Measurements from ENCODE around the gene METAP2. TPM values are rescaled to one million over a fixed set of nuclear protein-coding genes. Genes with fewer than 3 reads are reported as not detected.

Gene METAP2
- total and polyA plus RNA-seq, 4 experiments from 2014 or later: 39.6 to 52.7 (median 47.9) TPM

DNA sequence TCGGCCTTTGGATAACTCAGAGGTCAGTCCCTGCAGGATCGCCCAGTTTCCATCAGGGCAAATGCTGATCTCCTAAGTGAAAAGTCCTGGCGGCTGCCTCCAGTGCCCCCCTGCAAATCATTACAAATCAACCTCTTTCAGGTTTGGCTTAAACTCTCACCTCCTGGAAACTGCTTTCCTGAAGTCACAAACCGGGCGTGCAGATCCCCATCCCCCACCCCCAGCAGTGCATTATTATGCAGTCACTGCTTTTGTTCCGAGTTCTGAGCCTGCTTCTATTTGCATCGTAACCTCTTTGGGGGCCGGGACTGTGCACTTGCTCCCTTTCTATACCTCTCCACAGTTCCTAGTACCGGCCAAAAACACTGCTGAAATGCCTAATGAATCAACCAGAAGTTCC is 77.4 kb downstream of the METAP2 start, which contains the start of gene USP44:
Gene USP44 (minus strand): TSS at position 172 of the 400 bp plus-strand sequence. CDS start 17,220 bp downstream, outside the sequence.
- Histone ChIP-seq H3K27ac (ENCODE audit: low read depth, low read length) (no peak within 1 kb of the TSS), H3K27me3 (ENCODE audit: insufficient read depth, low read length) (no peaks in the 10 kb centered on the region), H3K36me3 (ENCODE audit: insufficient read depth, low read length) (no peaks in the 10 kb centered on the region), H3K9me3 (ENCODE audit: control insufficient read depth in 1 of 2, low read length in 2 of 2) (no peaks in the 10 kb centered on the region), H3K4me1 (ENCODE audit: insufficient read depth, low read length) (peaks cover 13% of the 10 kb centered on the region), H3K4me3 (ENCODE audit: low read length in 2 of 2) (no peak within 1 kb of the TSS)
- H3K4me3 Mint-ChIP-seq: peak within 1 kb of the TSS; percentile 7 to 74 (median 53)
- DNase-seq: no peak
- intact Hi-C loops (cut with micrococcal nuclease): no loop called here
- CTCF ChIA-PET (ENCODE audit: partially characterized antibody): no interaction called here
- H3K4me1 Mint-ChIP-seq: peaks cover 14 to 53% (median 28%) of the 10 kb centered on the region in 4 donors
- peaks cover 0 to 6% (median 2%) of the 10 kb centered on the region in 8 donors for H3K9me3 Mint-ChIP-seq
- H3K27ac Mint-ChIP-seq: peak within 1 kb of the TSS in 5 of 7 donors; percentile 11 to 61 (median 46)
- H3K27me3 Mint-ChIP-seq: peaks cover 6 to 17% of the 10 kb centered on the region in 2 donors
- H3K36me3 Mint-ChIP-seq: peaks cover 0 to 2% of the 10 kb centered on the region in 2 donors
- POLR2A ChIA-PET (ENCODE audit: partially characterized antibody): no interaction called here

DNA sequence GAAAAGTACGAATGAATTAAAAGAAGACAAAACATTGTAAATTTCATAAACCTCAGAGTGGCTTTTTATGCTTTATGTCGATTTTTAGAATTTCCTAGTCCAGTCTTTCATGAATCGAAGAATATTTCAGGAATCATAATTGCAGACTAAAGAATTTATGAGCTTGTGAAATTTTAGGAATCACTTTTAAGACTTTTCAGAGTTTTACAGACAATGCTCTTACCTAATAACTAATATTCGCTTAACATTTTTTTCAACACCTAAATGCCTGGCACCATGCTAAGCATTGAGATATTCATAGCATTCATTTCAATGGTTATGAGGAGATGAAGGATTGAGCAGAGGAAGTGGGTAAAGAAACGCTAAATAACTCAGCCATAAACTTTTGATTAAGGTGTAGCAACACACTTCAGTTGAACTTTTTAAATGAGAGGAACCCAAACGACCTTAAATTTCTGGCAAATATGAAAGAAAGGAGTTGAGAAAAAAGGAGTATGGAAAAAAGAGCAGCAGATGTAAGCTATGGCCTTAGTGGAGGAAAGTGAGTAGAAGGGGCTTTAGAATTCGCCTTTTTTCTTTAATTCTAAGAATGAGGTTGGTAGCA is 78.1 kb downstream of the METAP2 start:
- Histone ChIP-seq H3K4me1 (ENCODE audit: insufficient read depth, low read length) (peaks cover 13% of the 10 kb centered on the region), H3K9me3 (ENCODE audit: control insufficient read depth in 1 of 2, low read length in 2 of 2) (no peaks in the 10 kb centered on the region), H3K27me3 (ENCODE audit: insufficient read depth, low read length) (no peaks in the 10 kb centered on the region), H3K4me3 (ENCODE audit: low read length in 2 of 2) (no peak overlapping the region), H3K27ac (ENCODE audit: low read depth, low read length) (no peak overlapping the region), H3K36me3 (ENCODE audit: insufficient read depth, low read length) (no peaks in the 10 kb centered on the region)
- intact Hi-C loops (cut with micrococcal nuclease): no loop called here
- ChIA-PET CTCF (ENCODE audit: partially characterized antibody) (no interaction called here), POLR2A (ENCODE audit: partially characterized antibody) (no interaction called here)
- Mint-ChIP-seq H3K4me3 (peak overlapping the region; percentile 7 to 74 (median 53)), H3K36me3 (peaks cover 0 to 2% of the 10 kb centered on the region in 2 donors), H3K27me3 (peaks cover 3 to 17% of the 10 kb centered on the region in 2 donors), H3K9me3 (peaks cover 0 to 6% (median 2%) of the 10 kb centered on the region in 8 donors), H3K27ac (peak overlapping the region in 3 of 7 donors; percentile 39 to 61 (median 57)), H3K4me1 (peaks cover 14 to 48% (median 28%) of the 10 kb centered on the region in 4 donors)
- peak in 4 of 5 donors; percentile 2 to 15 (median 13) for DNase-seq

DNA sequence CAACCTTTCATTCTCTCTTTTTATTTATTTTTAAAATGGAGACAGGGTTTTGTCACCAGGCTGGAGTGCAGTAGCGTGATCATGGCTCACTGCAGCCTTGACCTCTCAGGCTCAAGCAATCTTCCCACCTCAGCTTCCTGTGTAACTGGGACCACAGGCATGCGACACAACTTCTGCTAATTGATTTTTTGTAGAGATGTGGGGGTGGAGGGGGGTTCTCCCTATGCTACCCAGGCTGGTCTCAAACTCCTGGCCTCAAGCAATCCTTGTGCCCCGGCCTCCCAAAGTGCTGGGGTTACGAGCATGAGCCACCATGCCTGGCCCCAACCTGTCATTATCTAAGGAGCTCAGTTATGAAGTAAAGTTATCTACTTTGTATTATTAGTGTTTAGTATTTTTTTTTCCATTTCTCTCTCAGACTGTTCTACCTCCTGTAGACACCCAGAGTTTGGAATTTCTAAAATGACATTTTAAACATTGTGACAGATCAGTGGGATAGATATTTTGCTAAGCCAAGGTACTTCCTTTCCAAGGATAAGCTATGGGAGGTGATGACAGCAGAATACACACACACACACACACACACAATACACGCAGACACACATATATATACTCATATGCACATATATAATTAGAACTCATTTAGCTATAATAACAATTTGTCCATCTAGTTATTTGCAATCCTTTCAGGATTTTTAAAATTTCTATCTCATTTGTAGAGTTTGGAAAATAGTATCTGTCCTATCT is 79.4 kb downstream of the METAP2 start:
- Histone ChIP-seq H3K4me3 (ENCODE audit: low read length in 2 of 2) (no peak overlapping the region), H3K36me3 (ENCODE audit: insufficient read depth, low read length) (no peaks in the 10 kb centered on the region), H3K27ac (ENCODE audit: low read depth, low read length) (no peak overlapping the region), H3K9me3 (ENCODE audit: control insufficient read depth in 1 of 2, low read length in 2 of 2) (no peaks in the 10 kb centered on the region), H3K4me1 (ENCODE audit: insufficient read depth, low read length) (peaks cover 4% of the 10 kb centered on the region), H3K27me3 (ENCODE audit: insufficient read depth, low read length) (no peaks in the 10 kb centered on the region)
- Mint-ChIP-seq H3K9me3 (peaks cover 0 to 6% (median 2%) of the 10 kb centered on the region in 8 donors), H3K27me3 (peaks cover 0 to 9% of the 10 kb centered on the region in 2 donors), H3K4me1 (peaks cover 5 to 38% (median 18%) of the 10 kb centered on the region in 4 donors), H3K4me3 (peak overlapping the region in 3 of 8 donors; percentile 17 to 48 (median 38)), H3K36me3 (no peaks in the 10 kb centered on the region), H3K27ac (no peak overlapping the region)
- intact Hi-C loops (cut with micrococcal nuclease): no loop called here
- no peak for DNase-seq
- CTCF ChIA-PET (ENCODE audit: partially characterized antibody): interaction anchor here (1.8 kb wide), 1 partner anchor 19 kb away, joined by 4 read pairs; no protein-coding TSS in a partner anchor
- POLR2A ChIA-PET (ENCODE audit: partially characterized antibody): no interaction called here

DNA sequence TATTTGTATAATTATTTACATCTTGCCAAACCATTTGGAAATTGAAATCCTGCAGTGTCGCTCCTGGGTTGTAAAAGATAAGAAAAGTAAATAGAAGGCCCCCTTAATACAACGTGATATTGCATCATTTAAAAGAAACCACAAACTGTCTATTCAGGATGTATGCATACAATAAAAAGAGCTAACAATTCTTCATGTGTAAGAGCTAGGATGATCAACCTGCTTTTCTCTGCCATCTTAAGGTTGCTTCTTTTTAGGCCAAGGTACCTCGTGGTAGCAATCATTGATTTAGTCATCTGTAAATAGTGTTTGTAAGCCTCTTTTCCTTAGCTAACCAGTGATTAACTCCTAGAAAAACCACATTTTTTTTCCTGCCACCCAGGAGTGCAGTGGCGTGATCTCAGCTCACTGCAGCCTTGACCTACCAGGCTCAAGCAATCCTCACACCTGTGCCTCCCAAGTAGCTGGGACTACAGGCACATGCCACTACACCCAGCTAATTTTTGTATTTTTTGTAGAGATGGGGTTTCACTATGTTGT is 80.7 kb downstream of the METAP2 start:
- POLR2A ChIA-PET (ENCODE audit: partially characterized antibody): no interaction called here
- DNase-seq: no peak
- Histone ChIP-seq H3K36me3 (ENCODE audit: insufficient read depth, low read length) (no peaks in the 10 kb centered on the region), H3K4me1 (ENCODE audit: insufficient read depth, low read length) (no peaks in the 10 kb centered on the region), H3K27ac (ENCODE audit: low read depth, low read length) (no peak overlapping the region), H3K27me3 (ENCODE audit: insufficient read depth, low read length) (no peaks in the 10 kb centered on the region), H3K9me3 (ENCODE audit: control insufficient read depth in 1 of 2, low read length in 2 of 2) (no peaks in the 10 kb centered on the region), H3K4me3 (ENCODE audit: low read length in 2 of 2) (no peak overlapping the region)
- Mint-ChIP-seq H3K27ac (no peak overlapping the region), H3K4me3 (no peak overlapping the region), H3K4me1 (peaks cover 3 to 31% (median 12%) of the 10 kb centered on the region in 4 donors), H3K9me3 (peaks cover 0 to under 1% (median 0%) of the 10 kb centered on the region in 8 donors), H3K27me3 (peaks cover 0 to 5% of the 10 kb centered on the region in 2 donors), H3K36me3 (no peaks in the 10 kb centered on the region)
- CTCF ChIA-PET (ENCODE audit: partially characterized antibody): interaction anchor here (1.8 kb wide), 1 partner anchor 20 kb away, joined by 4 read pairs; no protein-coding TSS in a partner anchor
- intact Hi-C loops (cut with micrococcal nuclease): no loop called here

DNA sequence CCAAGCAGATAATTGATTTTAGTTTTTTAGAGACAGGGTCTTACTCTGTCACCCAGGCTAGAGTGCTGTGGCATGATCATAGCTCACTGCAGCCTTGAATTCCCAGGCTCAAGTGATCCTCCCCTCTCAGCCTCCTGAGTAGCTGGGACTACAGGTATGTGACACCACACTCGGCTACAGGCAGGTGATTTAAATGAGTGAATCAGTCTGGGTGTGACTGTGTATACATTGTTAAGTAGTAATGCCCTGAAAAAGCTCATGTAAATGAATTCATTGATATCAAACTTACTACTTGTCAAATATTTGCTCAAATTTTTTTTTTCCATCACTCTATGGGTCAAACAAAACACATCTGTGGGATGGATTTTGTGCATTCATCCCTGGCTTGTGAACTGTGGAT is 83.7 kb downstream of the METAP2 start:
- H3K4me3 Mint-ChIP-seq: no peak overlapping the region

More for the DNA sequence above, 83.7 kb downstream of the METAP2 start:
- Mint-ChIP-seq H3K27ac (no peak overlapping the region), H3K27me3 (peaks cover 3% of the 10 kb centered on the region in 2 donors), H3K9me3 (no peaks in the 10 kb centered on the region), H3K4me1 (peaks cover 0 to 8% (median under 1%) of the 10 kb centered on the region in 4 donors), H3K36me3 (no peaks in the 10 kb centered on the region)
- intact Hi-C loops (cut with micrococcal nuclease): no loop called here
- Histone ChIP-seq H3K4me1 (ENCODE audit: insufficient read depth, low read length) (no peaks in the 10 kb centered on the region), H3K36me3 (ENCODE audit: insufficient read depth, low read length) (no peaks in the 10 kb centered on the region), H3K27ac (ENCODE audit: low read depth, low read length) (no peak overlapping the region), H3K9me3 (ENCODE audit: control insufficient read depth in 1 of 2, low read length in 2 of 2) (no peaks in the 10 kb centered on the region), H3K27me3 (ENCODE audit: insufficient read depth, low read length) (no peaks in the 10 kb centered on the region), H3K4me3 (ENCODE audit: low read length in 2 of 2) (no peak overlapping the region)
- ChIA-PET POLR2A (ENCODE audit: partially characterized antibody) (no interaction called here), CTCF (ENCODE audit: partially characterized antibody) (interaction anchor here (1.3 to 1.5 kb wide), 2 partner anchors 10 to 22 kb away, joined by 3 read pairs; no protein-coding TSS in a partner anchor)
- DNase-seq: no peak

Other genes with a start within 250 kb of the METAP2 start
- gene USP44, start 77.3 kb downstream of the METAP2 start, total RNA-seq: 1 to 10 TPM; 5.4 to 5.6 TPM
- 1 to 10 TPM; 1.4 to 2.2 TPM for gene USP44, start 77.3 kb downstream of the METAP2 start, polyA plus RNA-seq